Inflammatory macrophage (primary cell): ENCODE measurements around the gene EXTL1.
A peak's percentile ranks its signal among the peaks of the same experiment; 100 is the strongest.

Experiments used
- DNase-seq, 2 donors: peaks; one replicate each; pipeline ENCODE4 v3.0.0-alpha.2; 2020 to 2022

EXTL1 gene

GRCh38 chr1:26044971-26045721 lies 23.6 kb downstream of the EXTL1 start:
- no peak for DNase-seq

- no peak for DNase-seq
Measured at GRCh38 chr1:26045722-26046245, 24.2 kb downstream of the EXTL1 start, which contains the start of gene SLC30A2. SLC30A2 (minus strand) TSS chr1:26046118; CDS start chr1:26045896, 222 bp downstream.

- no peak for DNase-seq
Measured at GRCh38 chr1:26046246-26047095, 24.9 kb downstream of the EXTL1 start.

- no peak for DNase-seq
Measured at GRCh38 chr1:26047278-26047874, 25.8 kb downstream of the EXTL1 start.

GRCh38 chr1:26049531-26050247 lies 28.1 kb downstream of the EXTL1 start:
- peak; percentile 25 to 41 for DNase-seq

GRCh38 chr1:26050248-26050640 lies 28.7 kb downstream of the EXTL1 start:
- no peak for DNase-seq

GRCh38 chr1:26053718-26054560 lies 32.4 kb downstream of the EXTL1 start:
- DNase-seq, result peak; percentile 4 to 19

- no peak for DNase-seq
Measured at GRCh38 chr1:26055041-26055440, 33.5 kb downstream of the EXTL1 start.

- DNase-seq, result no peak
Measured at GRCh38 chr1:26057189-26057588, 35.6 kb downstream of the EXTL1 start.

GRCh38 chr1:26058052-26058595 lies 36.5 kb downstream of the EXTL1 start:
- DNase-seq, result no peak

GRCh38 chr1:26059906-26060305 lies 38.3 kb downstream of the EXTL1 start:
- DNase-seq, result no peak

- no peak for DNase-seq
Measured at GRCh38 chr1:26060832-26061574, 39.4 kb downstream of the EXTL1 start.

GRCh38 chr1:26064553-26064952 lies 43.0 kb downstream of the EXTL1 start:
- no peak for DNase-seq

- no peak for DNase-seq
Measured at GRCh38 chr1:26066160-26066559, 44.6 kb downstream of the EXTL1 start.

GRCh38 chr1:26066857-26067256 lies 45.3 kb downstream of the EXTL1 start:
- DNase-seq, result no peak

GRCh38 chr1:26067432-26067911 lies 45.9 kb downstream of the EXTL1 start, which contains the start of gene TRIM63:
TRIM63 (minus strand) TSS chr1:26067630; CDS start chr1:26067494, 136 bp downstream.
- no peak for DNase-seq

- DNase-seq, result no peak
Measured at GRCh38 chr1:26069941-26070295, 48.3 kb downstream of the EXTL1 start.

- no peak for DNase-seq
Measured at GRCh38 chr1:26070296-26070962, 48.9 kb downstream of the EXTL1 start.

- DNase-seq, result no peak
Measured at GRCh38 chr1:26070963-26071342, 49.4 kb downstream of the EXTL1 start.

GRCh38 chr1:26072305-26072704 lies 50.7 kb downstream of the EXTL1 start:
- no peak for DNase-seq
